HG03460 (cell line): ENCODE measurements around the gene GSTCD.
"Not testable (repeated sequence)": the region's sequence is repeated elsewhere in the genome, so short reads cannot be mapped to it uniquely, and the experiment has no call there.

Experiments used
- ATAC-seq: cut with Tn5 transposase; IDR thresholded peaks from one replicate; pipeline ENCODE4 v1.9.1; 2021; ENCODE audit not compliant: unreplicated experiment

GSTCD gene

GRCh38 chr4:105714932-105715331, 6.3 kb downstream of the GSTCD start:
- ATAC-seq: no peak

GRCh38 chr4:105715692-105716278, 7.2 kb downstream of the GSTCD start:
- ATAC-seq: no peak

- no peak for ATAC-seq
Measured at GRCh38 chr4:105719204-105719603, 10.6 kb downstream of the GSTCD start.

GRCh38 chr4:105725623-105726022, 17.0 kb downstream of the GSTCD start:
- no peak for ATAC-seq

GRCh38 chr4:105729895-105730294, 21.3 kb downstream of the GSTCD start:
- ATAC-seq: not testable (repeated sequence)

- ATAC-seq: not testable (repeated sequence)
Measured at GRCh38 chr4:105735217-105735616, 26.6 kb downstream of the GSTCD start.

GRCh38 chr4:105741548-105741947, 33.0 kb downstream of the GSTCD start:
- ATAC-seq: no peak

- no peak for ATAC-seq
Measured at GRCh38 chr4:105748222-105748621, 39.6 kb downstream of the GSTCD start.

GRCh38 chr4:105751718-105752299, 43.2 kb downstream of the GSTCD start:
- ATAC-seq: no peak

GRCh38 chr4:105753361-105753760, 44.8 kb downstream of the GSTCD start:
- ATAC-seq: no peak

- ATAC-seq: no peak
Measured at GRCh38 chr4:105755375-105755774, 46.8 kb downstream of the GSTCD start.

- ATAC-seq: no peak
Measured at GRCh38 chr4:105758958-105759357, 50.4 kb downstream of the GSTCD start.

GRCh38 chr4:105765690-105766407, 57.3 kb downstream of the GSTCD start:
- ATAC-seq: no peak

GRCh38 chr4:105767579-105767978, 59.0 kb downstream of the GSTCD start:
- ATAC-seq: no peak

- not testable (repeated sequence) for ATAC-seq
Measured at GRCh38 chr4:105770524-105770923, 61.9 kb downstream of the GSTCD start.

- not testable (repeated sequence) for ATAC-seq
Measured at GRCh38 chr4:105772065-105772464, 63.5 kb downstream of the GSTCD start.

- ATAC-seq: not testable (repeated sequence)
Measured at GRCh38 chr4:105775760-105776415, 67.3 kb downstream of the GSTCD start.

GRCh38 chr4:105780176-105780575, 71.6 kb downstream of the GSTCD start:
- no peak for ATAC-seq

- no peak for ATAC-seq
Measured at GRCh38 chr4:105784761-105785160, 76.2 kb downstream of the GSTCD start.

- no peak for ATAC-seq
Measured at GRCh38 chr4:105785792-105786191, 77.2 kb downstream of the GSTCD start.

- ATAC-seq: no peak
Measured at GRCh38 chr4:105786748-105787147, 78.2 kb downstream of the GSTCD start.

- no peak for ATAC-seq
Measured at GRCh38 chr4:105797225-105797624, 88.6 kb downstream of the GSTCD start.
